Vagina (tissue), 2 donors: ENCODE measurements around the gene UNC79.

ENCODE experiments used
- POLR2A ChIP-seq, 2 donors: fragments of 450-650 bp; IDR thresholded peaks; one replicate each; pipeline ENCODE4 v1.6.1; 2017; ENCODE audit warnings: antibody characterized with exemption in 2 of 2, mild to moderate bottlenecking in 2 of 2, moderate library complexity in 2 of 2
- TF ChIP-seq, protein P1 (sequence below), 3 experiments: fragments of 450-650 bp in 2 of 3; fragments of 200-600 bp in 1 of 3; sonication (generic) in 1 of 3; IDR thresholded peaks; one replicate each; pipeline ENCODE4 v1.5.1; 2017 to 2019; ENCODE audit warnings: antibody characterized with exemption in 3 of 3, mild to moderate bottlenecking in 2 of 3, moderate library complexity in 2 of 3

DNA sequence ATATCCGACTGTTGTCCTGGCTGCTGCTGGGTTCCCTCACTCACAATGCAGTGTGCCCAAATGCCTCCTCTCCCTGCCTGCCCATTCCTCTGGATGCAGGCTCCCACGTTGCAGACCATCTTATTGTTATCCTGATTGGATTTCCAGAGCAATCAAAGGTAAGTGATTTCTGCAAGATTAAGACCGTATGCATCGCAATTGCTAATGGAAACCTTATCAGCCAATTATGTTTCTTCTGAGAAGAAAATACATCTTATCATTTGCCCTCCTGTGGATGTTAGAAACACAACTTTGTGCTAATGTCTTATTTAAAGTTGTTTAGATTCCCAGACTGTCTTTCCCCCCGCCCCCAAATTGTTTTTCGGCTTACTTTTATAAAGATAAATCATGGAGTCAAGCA, 259.4 kb downstream of the UNC79 start:
- TF ChIP-seq, protein P1, sequence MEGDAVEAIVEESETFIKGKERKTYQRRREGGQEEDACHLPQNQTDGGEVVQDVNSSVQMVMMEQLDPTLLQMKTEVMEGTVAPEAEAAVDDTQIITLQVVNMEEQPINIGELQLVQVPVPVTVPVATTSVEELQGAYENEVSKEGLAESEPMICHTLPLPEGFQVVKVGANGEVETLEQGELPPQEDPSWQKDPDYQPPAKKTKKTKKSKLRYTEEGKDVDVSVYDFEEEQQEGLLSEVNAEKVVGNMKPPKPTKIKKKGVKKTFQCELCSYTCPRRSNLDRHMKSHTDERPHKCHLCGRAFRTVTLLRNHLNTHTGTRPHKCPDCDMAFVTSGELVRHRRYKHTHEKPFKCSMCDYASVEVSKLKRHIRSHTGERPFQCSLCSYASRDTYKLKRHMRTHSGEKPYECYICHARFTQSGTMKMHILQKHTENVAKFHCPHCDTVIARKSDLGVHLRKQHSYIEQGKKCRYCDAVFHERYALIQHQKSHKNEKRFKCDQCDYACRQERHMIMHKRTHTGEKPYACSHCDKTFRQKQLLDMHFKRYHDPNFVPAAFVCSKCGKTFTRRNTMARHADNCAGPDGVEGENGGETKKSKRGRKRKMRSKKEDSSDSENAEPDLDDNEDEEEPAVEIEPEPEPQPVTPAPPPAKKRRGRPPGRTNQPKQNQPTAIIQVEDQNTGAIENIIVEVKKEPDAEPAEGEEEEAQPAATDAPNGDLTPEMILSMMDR (IDR thresholded peaks at IDR 0.05): no peak
- no peak for TF ChIP-seq POLR2A (IDR thresholded peaks at IDR 0.05)
